Choroid plexus epithelial cell (primary cell): Measurements from ENCODE around the gene DNAH9.
"Not testable (repeated sequence)": the region's sequence is repeated elsewhere in the genome, so short reads cannot be mapped to it uniquely, and the experiment has no call there.

Source experiments
- DNase-seq: peaks from one replicate; pipeline ENCODE4 v3.0.0-alpha.2; 2010; ENCODE audit warnings: low read depth
- H3K4me3 ChIP-seq: 2 replicates; pipeline ENCODE4 v1.5.1; 2011; ENCODE audit warnings: low read depth, mild to moderate bottlenecking, control low read depth, low read length, moderate library complexity
- CTCF ChIP-seq: conservative IDR thresholded peaks from 2 replicates; pipeline ENCODE4 v1.5.1; 2011; ENCODE audit warnings: low read depth, mild to moderate bottlenecking, control low read depth, inconsistent platforms, low read length, moderate library complexity

The DNAH9 gene

GRCh38 chr17:11969565-11969964, 371.3 kb downstream of the DNAH9 start:
- TF ChIP-seq CTCF, result no peak
- H3K4me3 ChIP-seq, result no peak overlapping the region
- DNase-seq, result peak; percentile 5

- DNase-seq, H3K4me3 ChIP-seq: not testable (repeated sequence)
These were observed 374.5 kb downstream of the DNAH9 start for GRCh38 chr17:11972741-11973140.

GRCh38 chr17:11979795-11980194, 381.5 kb downstream of the DNAH9 start:
- H3K4me3 ChIP-seq, result no peak overlapping the region
- no peak for DNase-seq
- no peak for TF ChIP-seq CTCF

- peak; percentile 52 for TF ChIP-seq CTCF
- H3K4me3 ChIP-seq, result no peak overlapping the region
- DNase-seq, result peak; percentile 36
These were observed 382.5 kb downstream of the DNAH9 start for GRCh38 chr17:11980813-11981212.

- H3K4me3 ChIP-seq, result no peak overlapping the region
- peak; percentile 1 for DNase-seq
- TF ChIP-seq CTCF, result no peak
These were observed 383.6 kb downstream of the DNAH9 start for GRCh38 chr17:11981862-11982261.

- peak; percentile 38 for DNase-seq
- no peak for TF ChIP-seq CTCF
- no peak overlapping the region for H3K4me3 ChIP-seq
These were observed 388.1 kb downstream of the DNAH9 start for GRCh38 chr17:11986179-11986941.

- no peak overlapping the region for H3K4me3 ChIP-seq
- DNase-seq, result peak; percentile 75
- TF ChIP-seq CTCF, result peak; percentile 55
These were observed 388.7 kb downstream of the DNAH9 start for GRCh38 chr17:11986942-11987329.
